HFF-Myc (cell line): ENCODE results near the gene ATP5F1A.

Source experiments
- DNase-seq: peaks from one replicate; pipeline ENCODE4 v3.0.0-alpha.2; 2011; ENCODE audit warnings: low read depth; ENCODE audit errors: extremely low read depth
- H3K4me3 ChIP-seq: replicated peaks from 2 replicates; pipeline ENCODE4 v1.5.1; 2011; ENCODE audit warnings: low read depth, mild to moderate bottlenecking, control low read depth, low read length
- TF ChIP-seq, protein P1 (sequence below): IDR thresholded peaks from 2 replicates; pipeline ENCODE4 v1.5.1; 2012; ENCODE audit warnings: mild to moderate bottlenecking, low read depth, low read length, control low read depth; ENCODE audit errors: missing control alignments

Gene ATP5F1A

GRCh38 chr18:46034230-46034629 lies 63.9 kb downstream of the ATP5F1A start:
- no peak overlapping the region for H3K4me3 ChIP-seq
- TF ChIP-seq, protein P1, sequence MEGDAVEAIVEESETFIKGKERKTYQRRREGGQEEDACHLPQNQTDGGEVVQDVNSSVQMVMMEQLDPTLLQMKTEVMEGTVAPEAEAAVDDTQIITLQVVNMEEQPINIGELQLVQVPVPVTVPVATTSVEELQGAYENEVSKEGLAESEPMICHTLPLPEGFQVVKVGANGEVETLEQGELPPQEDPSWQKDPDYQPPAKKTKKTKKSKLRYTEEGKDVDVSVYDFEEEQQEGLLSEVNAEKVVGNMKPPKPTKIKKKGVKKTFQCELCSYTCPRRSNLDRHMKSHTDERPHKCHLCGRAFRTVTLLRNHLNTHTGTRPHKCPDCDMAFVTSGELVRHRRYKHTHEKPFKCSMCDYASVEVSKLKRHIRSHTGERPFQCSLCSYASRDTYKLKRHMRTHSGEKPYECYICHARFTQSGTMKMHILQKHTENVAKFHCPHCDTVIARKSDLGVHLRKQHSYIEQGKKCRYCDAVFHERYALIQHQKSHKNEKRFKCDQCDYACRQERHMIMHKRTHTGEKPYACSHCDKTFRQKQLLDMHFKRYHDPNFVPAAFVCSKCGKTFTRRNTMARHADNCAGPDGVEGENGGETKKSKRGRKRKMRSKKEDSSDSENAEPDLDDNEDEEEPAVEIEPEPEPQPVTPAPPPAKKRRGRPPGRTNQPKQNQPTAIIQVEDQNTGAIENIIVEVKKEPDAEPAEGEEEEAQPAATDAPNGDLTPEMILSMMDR, result no peak
- DNase-seq, result no peak

DNA sequence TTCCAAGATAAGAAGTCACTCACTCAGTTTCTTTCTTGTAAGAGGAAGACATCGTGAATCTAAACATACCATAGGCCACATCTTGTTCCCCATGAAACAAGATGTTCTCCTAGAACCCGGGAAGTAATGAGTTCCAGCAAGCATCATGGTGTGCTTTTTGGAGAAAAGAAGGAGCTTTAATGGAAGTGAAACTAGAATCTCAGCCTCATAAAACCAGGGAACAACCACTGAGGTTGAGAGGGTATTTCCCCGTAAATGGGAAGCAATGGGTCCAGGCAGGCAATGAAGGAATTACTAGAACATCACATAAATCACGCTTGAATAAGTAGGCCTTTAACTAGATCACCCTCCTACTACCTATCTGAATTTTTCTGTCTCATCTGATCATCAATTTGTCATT lies 66.4 kb downstream of the ATP5F1A start:
- TF ChIP-seq, protein P1, result no peak
- H3K4me3 ChIP-seq, result no peak overlapping the region
- DNase-seq, result no peak
